Measurements from ENCODE around the gene PFN4.
A peak's percentile ranks its signal among the peaks of the same experiment; 100 is the strongest.
"Not testable (repeated sequence)": the region's sequence is repeated elsewhere in the genome, so short reads cannot be mapped to it uniquely, and the experiment has no call there.

PFN4 gene

DNA sequence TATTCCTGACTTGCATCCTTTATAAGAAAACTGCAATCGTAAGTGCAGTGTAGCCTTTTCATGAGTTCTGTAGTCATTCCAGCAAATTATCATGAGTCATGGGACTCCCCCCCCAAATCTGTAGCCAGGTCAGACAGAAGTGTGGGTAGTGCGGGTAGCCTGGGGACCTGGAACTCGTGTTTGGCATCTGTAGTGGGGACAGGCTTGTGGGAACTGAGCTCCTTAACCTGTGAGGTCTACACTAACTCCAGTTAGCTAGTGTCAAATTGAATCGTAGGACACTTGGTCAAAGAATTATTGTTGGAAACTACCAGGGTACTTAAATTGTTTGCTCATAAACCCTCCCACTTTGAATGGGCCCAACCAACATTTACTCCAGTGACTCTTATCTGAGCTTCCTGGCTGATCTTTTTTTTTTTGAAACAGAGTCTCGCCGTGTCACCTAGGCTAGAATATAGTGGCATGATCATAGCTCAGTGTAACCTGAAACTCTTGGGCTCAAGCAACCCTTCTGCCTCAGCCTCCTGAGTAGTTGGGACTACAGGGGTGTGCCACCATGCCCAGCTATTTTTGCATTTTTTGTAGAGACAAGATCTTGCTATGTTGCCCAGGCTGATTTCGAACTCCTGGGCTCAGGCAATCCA is 12.4 kb downstream of the PFN4 start:
- DNase-seq: no peak

DNA sequence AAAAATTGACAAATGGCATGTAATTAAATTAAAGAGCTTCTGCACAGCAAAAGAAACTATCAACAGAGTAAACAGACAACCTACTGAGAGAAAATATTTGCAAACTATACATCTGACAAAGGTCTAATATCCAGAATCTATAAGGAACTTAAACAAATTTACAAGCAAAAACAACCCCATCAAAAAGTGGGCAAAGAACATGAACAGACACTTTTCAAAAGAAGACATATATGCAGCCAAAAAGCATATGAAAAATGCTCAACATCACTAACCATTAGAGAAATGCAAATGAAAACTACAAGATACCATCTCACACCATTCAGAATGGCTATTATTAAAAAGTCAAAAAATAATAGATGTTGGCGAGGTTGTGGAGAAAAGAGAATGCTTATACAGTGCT is 13.7 kb downstream of the PFN4 start:
- not testable (repeated sequence) for DNase-seq

DNA sequence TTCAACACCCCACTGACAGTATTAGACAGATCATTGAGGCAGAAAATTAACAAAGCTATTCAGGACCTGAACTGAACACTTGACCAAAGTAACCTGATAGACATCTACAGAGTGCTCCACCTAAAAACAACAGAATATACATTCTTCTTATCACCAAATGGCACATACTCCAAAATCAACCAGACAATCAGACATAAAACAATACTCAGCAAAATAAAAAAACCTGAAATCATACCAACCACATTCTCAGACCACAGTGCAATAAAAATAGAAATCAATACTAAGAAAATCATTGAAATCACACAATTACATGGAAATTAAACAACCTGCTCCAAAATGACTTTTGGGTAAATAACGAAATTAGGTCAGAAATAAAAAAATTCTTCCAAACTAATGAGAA is 15.8 kb downstream of the PFN4 start:
- no peak for DNase-seq

DNA sequence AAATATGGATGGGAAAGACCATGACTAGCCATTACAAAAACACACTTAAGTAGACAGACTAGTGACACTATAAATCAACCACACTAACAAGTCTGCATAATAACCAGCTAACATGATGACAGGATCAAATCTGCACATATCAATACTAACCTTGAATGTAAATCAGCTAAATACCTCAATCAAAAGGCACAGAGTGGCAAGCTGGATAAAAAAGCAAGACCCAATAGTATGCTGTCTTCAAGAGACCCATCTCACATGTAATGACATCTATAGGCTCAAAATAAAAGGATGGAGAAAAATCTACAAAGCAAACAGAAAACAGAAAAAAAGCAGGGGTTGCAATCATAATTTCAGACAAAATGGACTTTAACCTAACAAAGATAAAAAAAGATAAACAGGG is 16.3 kb downstream of the PFN4 start:
- no peak for DNase-seq

DNA sequence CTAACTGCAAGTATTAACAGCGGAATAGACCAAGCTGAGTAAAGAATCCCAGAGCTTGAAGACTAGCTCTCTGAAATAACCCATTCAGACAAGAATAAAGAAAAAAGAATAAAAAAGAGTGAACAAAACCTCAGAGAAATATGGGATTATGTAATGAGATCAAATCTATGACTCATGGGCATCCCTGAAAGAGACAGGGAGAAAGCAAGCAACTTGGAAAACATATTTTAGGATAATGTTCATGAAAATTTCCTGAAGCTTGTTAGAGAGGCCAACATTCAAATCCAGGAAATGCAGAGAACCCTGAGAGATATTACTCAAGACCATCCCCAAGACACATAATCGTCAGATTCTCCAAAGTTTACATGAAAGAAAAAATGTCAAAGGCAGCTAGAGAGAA is 17.3 kb downstream of the PFN4 start:
- DNase-seq: no peak

DNA sequence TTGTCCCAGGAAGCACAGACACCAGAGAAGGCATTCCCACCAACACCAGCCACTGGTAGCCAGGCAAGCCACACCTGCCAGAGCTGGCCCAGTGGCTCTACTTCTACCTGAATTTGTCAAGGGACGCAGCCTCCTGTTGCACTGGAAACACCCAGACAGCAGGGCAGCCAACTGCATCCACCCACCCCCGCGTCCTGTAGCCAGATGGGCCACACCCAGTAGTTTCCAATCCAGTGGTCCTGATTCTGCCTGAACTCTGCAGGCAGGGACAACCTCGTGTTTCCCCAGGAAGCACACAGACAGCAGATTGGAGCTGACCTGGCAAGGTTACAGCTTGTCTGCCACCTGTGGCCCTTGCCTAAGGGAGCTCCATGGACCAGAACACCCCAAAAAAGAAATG is 18.2 kb downstream of the PFN4 start:
- no peak for DNase-seq

DNA sequence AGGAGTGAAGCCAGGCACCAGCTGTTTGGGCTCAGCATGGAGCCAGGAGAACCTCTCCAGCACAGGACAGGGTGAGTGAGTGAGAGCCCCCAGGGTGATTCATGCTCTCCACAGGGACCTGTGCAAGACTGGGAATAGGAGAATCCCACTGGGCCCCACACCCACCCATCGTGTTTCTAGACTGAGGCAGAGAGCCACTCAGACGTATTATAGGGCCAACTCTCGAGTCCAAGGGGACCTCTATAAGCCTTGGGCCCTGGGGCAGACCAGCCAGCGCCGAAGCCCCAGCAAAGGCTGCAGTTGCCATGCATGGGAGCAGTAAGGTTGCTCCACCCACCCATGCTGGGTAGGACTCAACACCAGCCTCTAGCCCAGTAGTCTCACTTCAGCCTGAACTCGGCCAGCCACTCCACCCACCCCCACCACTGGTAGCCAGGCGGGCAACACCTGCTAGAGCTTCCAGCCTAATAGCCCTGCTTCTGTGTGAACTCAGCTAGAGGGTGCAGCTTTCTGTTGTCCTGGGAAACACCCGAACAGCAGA is 19.0 kb downstream of the PFN4 start:
- DNase-seq: no peak

DNA sequence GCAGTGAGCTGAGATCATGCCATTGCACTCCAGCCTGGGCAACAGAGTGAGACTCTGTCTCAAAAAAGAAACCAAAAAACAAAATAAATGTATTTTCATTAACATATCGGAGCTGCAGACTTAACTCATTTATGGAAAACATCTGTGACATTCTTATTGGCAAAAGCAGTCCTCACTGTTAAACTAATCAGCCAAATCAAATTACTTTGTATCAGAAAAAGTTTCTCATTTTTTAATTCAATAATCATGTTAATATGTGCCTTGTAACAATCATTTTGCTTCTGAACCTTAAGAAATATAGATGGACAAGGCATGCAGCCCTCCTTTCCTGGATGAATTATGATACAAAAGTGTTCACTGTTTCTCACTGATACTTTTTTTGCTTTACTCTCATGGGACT is 20.5 kb downstream of the PFN4 start:
- no peak for DNase-seq

DNA sequence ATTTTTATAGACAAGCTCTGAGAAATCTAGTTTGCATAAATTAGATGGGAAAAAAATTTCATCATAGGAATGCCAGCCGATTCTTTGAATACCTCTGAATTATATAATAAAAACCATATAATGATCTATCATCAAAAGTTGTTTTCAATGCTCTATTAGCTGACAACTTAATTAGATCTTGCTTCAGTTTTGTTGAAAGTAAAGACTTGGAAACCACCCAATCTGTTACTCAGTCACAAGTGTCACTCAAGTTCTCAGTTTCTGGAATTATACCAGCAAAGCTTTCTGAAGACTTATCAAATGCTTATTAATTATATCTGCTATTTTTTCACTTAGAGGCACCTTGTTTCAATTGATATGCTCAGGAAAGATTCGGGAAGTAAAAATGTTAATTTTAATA is 21.1 kb downstream of the PFN4 start:
- no peak for DNase-seq

DNA sequence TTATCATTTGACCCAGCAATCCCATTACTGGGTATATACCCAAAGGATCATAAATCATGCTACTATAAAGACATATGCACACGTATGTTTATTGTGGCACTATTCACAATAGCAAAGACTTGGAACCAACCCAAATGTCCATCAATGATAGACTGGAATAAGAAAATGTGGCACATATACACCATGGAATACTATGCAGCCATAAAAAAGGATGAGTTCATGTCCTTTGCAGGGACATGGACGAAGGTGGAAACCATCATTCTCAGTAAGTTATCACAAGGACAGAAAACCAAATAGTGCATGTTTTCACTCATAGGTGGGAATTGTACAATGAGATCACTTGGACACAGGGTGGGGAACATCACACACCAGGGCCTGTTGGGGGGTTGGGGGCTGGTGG is 22.4 kb downstream of the PFN4 start:
- not testable (repeated sequence) for DNase-seq

DNA sequence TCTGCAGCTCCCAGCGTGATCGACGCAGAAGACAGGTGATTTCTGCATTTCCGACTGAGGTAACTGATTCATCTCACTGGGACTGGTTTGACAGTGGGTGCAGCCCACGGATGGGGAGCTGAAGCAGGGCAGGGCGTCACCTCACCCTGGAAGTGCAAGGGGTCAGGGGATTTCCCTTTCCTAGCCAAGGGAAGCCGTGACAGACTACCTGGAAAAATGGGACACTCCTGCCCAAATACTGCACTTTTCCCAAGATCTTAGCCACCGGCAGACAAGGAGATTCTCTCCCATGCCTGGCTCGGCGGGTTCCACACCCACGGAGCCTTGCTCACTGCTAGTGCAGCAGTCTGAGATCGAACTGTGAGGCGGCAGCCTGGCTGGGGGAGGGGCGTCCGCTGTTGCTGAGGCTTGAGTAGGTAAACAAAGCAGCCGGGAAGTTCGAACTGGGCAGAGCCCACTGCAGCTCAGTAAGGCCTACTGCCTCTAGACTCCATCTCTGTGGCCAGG is 27.9 kb downstream of the PFN4 start:
- DNase-seq: not testable (repeated sequence)

DNA sequence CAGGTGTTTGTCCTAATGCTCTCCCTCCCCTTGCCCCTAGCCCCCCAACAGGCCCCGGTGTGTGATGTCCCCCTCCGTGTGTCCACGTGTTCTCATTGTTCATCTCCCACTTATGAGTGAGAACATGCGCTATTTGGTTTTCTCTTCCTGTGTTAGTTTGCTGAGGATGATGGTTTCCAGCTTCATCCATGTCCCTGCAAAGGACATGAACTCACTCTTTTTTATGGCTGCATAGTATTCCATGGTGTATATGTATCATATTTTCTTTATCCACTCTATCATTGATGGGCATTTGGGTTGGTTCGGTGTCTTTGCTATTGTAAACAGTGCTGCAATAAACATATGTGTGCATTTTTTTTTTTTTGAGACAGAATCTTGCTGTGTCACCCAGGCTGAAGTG is 29.9 kb downstream of the PFN4 start:
- not testable (repeated sequence) for DNase-seq

DNA sequence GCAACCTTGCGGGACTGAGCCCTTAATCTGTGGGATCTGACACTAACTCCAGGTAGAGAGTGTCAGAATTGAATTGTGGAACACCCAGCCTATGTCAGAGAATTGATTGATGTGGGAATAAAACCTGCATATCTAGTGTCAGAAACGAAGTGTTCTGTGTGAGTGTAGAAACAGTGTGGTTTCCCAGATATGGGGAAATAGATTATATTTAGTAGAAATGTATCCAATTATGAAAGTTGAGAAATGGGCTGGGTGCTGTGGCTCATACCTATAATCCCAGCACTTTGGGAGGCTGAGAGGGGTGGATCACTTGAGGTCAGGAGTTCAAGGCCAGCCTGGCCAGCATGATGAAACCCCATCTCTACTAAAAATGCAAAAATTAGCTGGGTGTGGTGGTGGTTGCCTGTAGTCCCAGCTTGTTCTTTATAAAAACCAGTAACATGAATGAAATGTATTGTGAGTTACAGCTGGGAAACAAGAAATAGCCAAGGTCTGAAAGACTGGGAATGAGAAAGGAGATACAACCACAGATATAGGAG is 34.2 kb downstream of the PFN4 start:
- DNase-seq: no peak

DNA sequence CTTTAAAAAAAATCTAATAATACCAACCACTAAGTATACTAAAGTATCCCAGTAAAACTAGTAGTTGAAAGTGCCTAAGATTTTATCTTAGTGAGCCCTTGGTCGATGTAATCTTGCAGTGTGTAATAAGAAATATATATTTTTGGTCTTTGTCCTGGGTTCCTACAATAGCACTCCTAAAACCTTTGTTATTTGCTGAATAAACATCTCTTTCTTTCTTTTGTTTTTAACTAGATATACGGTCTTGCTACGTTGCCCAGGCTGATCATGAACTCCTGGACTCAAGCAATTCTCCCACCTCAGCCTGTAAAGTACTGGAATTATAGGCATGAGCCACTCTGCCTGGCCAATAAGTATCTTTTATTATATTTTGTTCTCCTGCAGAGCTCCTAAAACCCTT is 36.1 kb downstream of the PFN4 start:
- DNase-seq: no peak

DNA sequence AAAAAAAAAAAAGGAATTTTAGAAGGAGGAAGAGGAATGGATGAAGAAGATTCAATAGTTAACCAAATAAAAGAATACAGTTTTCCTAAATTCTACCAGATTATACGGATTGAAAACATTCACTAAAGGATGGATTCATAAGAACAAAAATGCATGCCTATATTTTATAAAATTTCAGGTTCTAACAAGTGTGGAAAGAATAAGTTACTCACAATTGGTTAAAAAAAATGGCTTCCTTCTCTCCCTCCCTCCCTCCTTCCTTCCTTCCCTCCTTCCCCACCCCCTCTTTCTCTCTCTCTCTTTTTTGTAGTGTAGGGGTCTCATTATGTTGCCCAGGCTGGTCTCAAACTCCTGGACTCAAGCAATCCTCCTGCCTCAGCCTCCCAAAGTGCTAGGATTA is 36.9 kb downstream of the PFN4 start:
- DNase-seq: no peak

DNA sequence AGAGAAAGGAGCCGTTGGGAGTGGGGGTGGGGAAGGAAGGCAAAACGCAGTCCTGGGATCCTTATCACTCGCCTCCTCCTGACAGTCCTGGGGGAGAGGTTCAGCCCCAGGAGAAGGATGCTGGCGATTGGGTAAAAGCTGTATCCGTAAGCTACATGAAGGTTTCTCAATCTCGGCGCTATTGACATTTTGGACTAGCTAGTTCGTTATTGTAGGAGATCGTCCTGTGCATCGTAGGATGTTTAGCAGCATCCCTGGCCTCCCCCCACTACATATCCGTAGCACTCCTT is 38.0 kb downstream of the PFN4 start:
- DNase-seq: no peak

DNA sequence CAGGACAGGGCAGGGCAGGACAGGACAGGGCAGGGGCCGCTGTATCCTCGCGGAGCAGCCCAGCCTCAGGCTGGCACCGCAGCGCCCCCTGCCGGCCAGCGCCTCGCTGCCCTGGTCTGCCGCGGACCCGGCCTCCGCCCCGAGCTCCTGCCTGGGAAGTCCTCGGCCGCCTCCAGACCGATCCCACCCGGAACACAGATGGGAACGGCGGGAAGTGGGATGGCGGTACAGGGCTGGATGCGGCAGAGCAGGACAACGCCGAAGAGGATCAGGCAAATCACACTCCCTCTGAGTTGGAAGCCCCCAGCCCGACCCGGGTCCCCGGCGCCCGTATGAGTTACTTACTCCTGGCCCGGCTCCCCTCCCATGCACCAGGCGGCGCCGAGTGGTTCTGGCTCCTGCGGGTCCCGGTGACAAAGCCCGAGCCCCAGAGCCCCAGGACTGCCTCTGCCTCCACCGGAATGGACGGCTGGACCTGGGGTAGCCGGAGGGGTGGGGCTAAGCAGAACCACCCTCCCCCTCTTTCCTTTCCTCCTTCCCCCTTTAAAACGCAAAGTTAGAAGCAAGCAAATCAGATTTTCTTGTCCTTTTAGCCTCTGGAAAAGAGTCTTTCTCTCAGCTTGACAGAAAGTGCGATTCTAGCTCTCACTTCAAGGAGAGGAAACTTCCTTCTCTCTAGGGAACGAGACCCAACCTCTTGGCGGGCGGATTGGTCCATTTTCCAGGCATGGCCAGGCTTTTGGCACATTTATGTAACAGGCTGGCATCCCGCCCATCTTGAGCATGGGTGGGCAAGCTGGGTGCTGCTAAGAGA is 38.5 kb downstream of the PFN4 start, which contains the start of gene TP53I3:
Gene TP53I3, minus strand, starts transcription at position 449 of the 814 bp plus-strand sequence. CDS start 508 bp downstream, outside the sequence.
- DNase-seq: peak; percentile 97

DNA sequence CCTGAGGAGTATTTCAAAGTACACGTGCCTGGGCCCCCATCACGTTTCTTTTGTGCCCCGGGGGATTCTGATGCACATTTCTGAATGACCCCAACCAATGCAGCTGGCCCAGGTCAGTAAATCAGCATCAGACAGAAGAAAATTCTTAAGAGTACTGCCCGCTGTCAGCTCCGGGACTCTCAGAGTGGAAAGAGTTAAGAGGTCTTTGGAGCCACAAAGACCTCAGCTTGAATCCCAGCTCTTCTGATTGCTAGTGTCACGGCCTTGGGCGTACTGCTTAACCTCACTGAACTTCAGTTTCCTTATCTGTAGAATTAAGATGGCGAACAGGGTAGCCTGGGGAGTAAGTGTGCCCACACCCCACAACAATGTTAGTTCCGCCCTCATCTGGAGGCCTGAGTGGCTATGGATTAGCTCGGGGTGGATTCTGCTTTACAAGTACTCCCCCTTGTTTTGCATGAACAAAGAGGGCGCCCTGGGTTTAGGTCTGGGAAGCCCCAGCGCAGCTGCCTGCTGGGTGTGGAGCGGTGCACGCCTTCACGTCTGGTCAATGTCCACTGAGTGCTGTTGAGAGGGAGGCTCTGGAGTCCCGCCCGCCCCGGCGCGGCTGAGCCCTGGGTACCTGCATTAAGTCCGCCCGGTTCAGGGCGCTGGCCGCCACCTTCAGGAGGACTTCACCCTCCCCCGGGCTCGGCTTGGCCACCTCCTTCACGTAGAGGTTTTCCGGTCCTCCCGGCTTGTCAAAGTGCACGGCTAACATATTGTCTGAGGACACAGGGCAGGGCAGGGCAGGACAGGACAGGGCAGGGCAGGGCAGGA is 39.4 kb downstream of the PFN4 start:
- peak; percentile 94 for DNase-seq

DNA sequence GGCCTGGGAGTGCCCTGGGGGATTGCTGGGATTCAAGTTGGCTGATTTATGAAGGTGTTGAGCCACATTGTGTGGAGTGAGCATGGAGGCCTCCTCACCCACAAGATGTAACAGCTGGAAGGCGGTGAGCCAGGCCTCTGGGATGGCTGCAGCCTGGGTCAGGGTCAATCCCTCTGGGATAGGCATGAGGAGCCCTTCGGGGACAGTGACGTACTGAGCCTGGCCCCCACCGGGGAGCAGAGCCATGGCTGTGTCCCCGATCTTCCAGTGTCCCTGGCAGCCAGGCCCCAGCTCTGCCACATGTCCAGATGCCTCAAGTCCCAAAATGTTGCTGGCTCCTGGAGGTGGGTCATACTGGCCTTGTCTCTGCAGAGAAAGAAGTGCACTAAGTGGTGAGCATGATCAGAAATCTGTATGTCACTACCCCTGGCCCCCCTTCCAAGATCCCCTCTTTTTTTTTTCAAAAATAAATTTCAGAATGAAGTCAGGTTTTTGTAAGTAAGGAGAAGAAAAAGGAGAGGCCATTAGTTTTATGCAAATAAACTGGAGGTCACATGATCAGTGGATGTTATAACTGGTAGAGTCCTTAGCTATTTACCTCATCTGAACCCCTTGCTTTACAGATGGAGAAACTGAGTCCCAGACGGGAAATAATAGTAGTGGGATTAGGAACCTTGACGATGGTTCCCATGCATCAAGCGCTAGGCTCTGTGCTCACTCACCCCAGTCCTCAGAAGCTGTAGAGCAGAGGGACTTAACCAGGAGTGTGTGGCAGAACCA is 40.2 kb downstream of the PFN4 start:
- no peak for DNase-seq

DNA sequence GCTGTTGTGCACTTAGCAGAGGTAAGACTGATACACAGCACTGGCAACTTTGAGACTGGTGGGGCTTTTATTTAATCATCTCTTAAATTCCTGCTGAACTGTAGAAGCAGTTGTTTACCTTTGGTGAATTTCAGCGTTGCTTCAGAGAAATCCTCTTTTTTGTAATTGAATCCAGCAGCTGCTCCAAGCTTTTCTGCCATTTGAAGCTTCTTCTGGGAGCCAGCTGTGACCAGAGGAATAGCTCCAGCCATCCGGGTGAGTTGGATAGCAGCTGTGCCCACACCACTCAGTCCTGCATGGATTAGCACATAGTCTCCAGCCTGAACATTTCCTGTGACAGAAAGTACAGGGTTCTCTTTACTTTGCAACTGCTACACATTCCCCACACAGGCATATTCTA is 42.4 kb downstream of the PFN4 start:
- DNase-seq: peak; percentile 50

DNA sequence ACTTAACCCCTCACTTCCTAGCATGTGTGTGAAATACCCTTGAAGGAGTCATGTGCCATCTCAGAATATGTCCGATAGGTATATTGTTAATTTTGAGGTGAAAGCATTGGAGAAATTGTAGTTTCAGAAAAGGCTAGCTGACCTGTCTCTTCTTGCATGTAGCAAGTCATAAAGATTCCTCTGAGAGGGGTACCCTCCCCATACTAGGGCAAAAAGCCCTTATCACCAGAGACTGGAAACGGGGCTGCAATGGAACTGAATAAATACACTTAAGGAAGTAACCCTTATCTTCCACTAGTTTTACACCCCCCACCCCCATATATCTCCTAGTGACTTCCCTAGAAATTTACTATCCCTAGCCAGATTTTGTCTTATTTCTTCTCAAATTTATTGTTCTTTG is 45.3 kb downstream of the PFN4 start:
- DNase-seq: no peak

DNA sequence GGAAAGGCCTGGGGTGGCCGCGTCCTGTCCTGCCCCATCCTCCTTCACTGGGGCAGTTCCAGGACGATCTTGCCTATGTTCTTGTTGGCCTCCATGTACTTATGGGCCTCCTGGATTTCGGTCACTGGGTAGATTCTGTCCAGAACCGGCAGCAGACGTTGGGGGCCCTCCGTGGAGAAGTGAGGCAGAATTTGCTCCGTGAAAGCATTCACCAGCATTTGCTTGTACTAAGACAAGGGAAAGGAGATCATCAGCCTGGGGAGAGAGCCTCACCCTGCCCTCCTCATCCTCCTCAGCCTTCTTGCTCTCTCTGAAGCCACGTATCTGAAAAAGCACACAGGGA is 45.6 kb downstream of the PFN4 start:
- no peak for DNase-seq
